H1 (cell line): ENCODE measurements around the gene MYL11. TPM values are rescaled to one million over a fixed set of nuclear protein-coding genes. Genes with fewer than 3 reads are reported as not detected.

Source experiments
- USF2 ChIP-seq: IDR thresholded peaks from 2 replicates; pipeline ENCODE4 v1.6.1; 2011; ENCODE audit warnings: low read length, improper control_type of control experiment
- polyA plus RNA-seq, 7 experiments: library from polyadenylated mRNA; depleted of rRNA in 3 of 7; stranded (reverse) in 5 of 7; unstranded in 2 of 7; fragments of >200 nt in 5 of 7; fragments of 200-250 nt in 2 of 7; gene quantifications; 1 replicate in 5 of 7; 2 replicates in 1 of 7; 4 replicates in 1 of 7; pipeline versions ENCODE4 v1.2.1 to v1.2.3, GENCODE V29; 2011 to 2013; ENCODE audit warnings: missing spikeins in 2 of 7, mixed read lengths in 2 of 7
- total RNA-seq: library from RNA; stranded (reverse); fragmentation: NEBNext Ultra II Directional; extraction: Animal tissue kit (Norgen Biotek cat#: 25700); gene quantifications from 2 replicates; pipeline ENCODE4 v1.2.1, GENCODE V29; 2021

MYL11 gene
- total and polyA plus RNA-seq, 2 of the 8 experiments (the other 6 are each of a cell fraction or from before 2014, with no cell fraction given), result 1.2 to 1.4 TPM

- TF ChIP-seq USF2, result no peak
These were observed 8.9 kb downstream of the MYL11 start (continued) for GRCh38 chr16:30383521-30383920.
